Loucy (cell line): Measurements from ENCODE around the gene RASSF5.

ENCODE experiments used
- H2AFZ ChIP-seq: fragments of 200-600 bp; sonication (generic); 2 replicates; pipeline ENCODE4 v1.6.0; 2016; ENCODE audit warnings: antibody characterized with exemption, mild to moderate bottlenecking, low read length, moderate library complexity
- H3F3A ChIP-seq: fragments of 200-600 bp; 2 replicates; pipeline ENCODE4 v1.6.0; 2016; ENCODE audit warnings: antibody characterized with exemption, low read depth, mild to moderate bottlenecking
- H3K27me3 ChIP-seq: fragments of 200-600 bp; sonication (generic); 2 replicates; pipeline ENCODE4 v1.6.1; 2014; ENCODE audit warnings: low read length, mild to moderate bottlenecking; ENCODE audit not compliant: insufficient read depth, poor library complexity, severe bottlenecking
- H3K36me3 ChIP-seq: fragments of 200-600 bp; sonication (generic); 2 replicates; pipeline ENCODE4 v1.6.1; 2016; ENCODE audit warnings: low read length; ENCODE audit not compliant: insufficient read depth
- H3K4me1 ChIP-seq: fragments of 200-600 bp; sonication (generic); 2 replicates; pipeline ENCODE4 v1.5.1; 2014; ENCODE audit warnings: low read length, mild to moderate bottlenecking; ENCODE audit not compliant: insufficient read depth, poor library complexity, severe bottlenecking
- H3K4me2 ChIP-seq: fragments of 200-600 bp; sonication (generic); 2 replicates; pipeline ENCODE4 v1.6.0; 2014; ENCODE audit warnings: antibody characterized with exemption, low read length, low read depth, mild to moderate bottlenecking; ENCODE audit not compliant: poor library complexity, severe bottlenecking
- H3K4me3 ChIP-seq: fragments of 200-600 bp; sonication (generic); 2 replicates; pipeline ENCODE4 v1.5.1; 2014; ENCODE audit warnings: low read length, mild to moderate bottlenecking, mixed read lengths; ENCODE audit not compliant: poor library complexity, severe bottlenecking
- H3K79me2 ChIP-seq: fragments of 200-600 bp; sonication (generic); 2 replicates; pipeline ENCODE4 v1.6.1; 2014; ENCODE audit warnings: low read length; ENCODE audit not compliant: insufficient read depth
- H3K9ac ChIP-seq: fragments of 200-600 bp; sonication (generic); 2 replicates; pipeline ENCODE4 v1.6.0; 2014; ENCODE audit warnings: mild to moderate bottlenecking, low read depth, low read length, moderate library complexity; ENCODE audit not compliant: poor library complexity, severe bottlenecking
- H3K9me2 ChIP-seq: fragments of 200-600 bp; sonication (generic); replicated peaks from 2 replicates; pipeline ENCODE4 v1.6.1; 2016; ENCODE audit warnings: low read depth, low read length, mixed read lengths
- H3K9me3 ChIP-seq: fragments of 200-600 bp; sonication (generic); 2 replicates; pipeline ENCODE4 v1.6.1; 2014; ENCODE audit warnings: mild to moderate bottlenecking, antibody characterized with exemption, low read length, low read depth; ENCODE audit not compliant: insufficient read depth
- H4K20me1 ChIP-seq: fragments of 200-600 bp; sonication (generic); 2 replicates; pipeline ENCODE4 v1.6.0; 2014; ENCODE audit warnings: antibody characterized with exemption, low read length, mild to moderate bottlenecking; ENCODE audit not compliant: insufficient read depth, poor library complexity, severe bottlenecking
- EZH2phosphoT487 ChIP-seq: fragments of 200-600 bp; IDR thresholded peaks from 2 replicates; pipeline ENCODE4 v1.6.1; 2018; ENCODE audit warnings: antibody characterized with exemption, mild to moderate bottlenecking, moderate library complexity, borderline replicate concordance
- TF ChIP-seq, protein P1 (sequence below): fragments of 200-600 bp; sonication (generic); conservative IDR thresholded peaks from 2 replicates; pipeline ENCODE4 v1.5.1; 2014; ENCODE audit warnings: mild to moderate bottlenecking, antibody characterized with exemption, low read length

RASSF5 gene

DNA sequence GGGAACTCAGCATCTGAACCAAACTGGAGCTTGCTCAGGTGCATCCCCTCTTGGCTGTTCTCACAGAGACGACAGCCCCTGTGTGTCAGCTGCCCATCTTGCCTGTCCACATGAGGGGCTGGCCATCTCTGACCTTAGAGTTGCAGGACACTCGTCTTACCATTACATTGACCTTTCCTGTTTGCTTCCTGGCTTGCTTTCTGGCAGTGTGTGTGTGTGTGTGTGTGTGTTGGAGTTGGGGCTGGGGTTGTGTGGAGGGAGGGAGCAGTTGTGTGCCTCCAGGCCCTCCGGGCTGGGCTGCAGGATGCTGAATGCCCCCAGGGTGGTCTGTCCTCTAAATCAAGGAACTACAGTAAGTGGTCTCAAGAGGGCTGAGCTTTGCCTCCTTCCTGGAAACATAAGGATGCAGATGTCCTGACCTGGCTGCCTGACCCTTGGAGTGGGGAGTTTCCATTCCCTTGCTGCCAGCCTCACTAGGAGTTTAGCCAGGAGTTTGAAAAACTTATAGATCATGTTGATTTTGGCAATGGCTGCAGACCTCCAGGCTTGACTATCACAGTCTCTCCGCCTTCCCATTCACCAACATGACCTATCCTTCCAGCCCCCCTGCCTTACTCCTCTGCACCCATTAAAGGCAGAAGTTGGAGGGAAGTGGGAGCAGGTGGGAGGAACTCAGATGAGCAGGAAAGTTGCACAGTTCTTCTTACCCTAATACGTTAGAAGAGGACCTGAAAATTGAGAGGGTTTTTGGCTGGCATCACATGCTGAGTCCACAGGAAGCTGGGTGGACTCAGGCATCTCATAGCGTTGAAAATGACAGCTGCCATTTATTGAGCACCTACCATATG is 19.0 kb downstream of the RASSF5 start:
- Histone ChIP-seq H3K27me3 (no peaks in the 10 kb centered on the region), H3K9ac (no peak overlapping the region), H3K9me2 (no peaks in the 10 kb centered on the region), H3K79me2 (no peaks in the 10 kb centered on the region), H3K9me3 (no peaks in the 10 kb centered on the region), H3K4me3 (no peak overlapping the region), H2AFZ (no peak overlapping the region), H3K4me1 (no peaks in the 10 kb centered on the region), H3K4me2 (no peak overlapping the region), H3K36me3 (no peaks in the 10 kb centered on the region), H3F3A (no peaks in the 10 kb centered on the region), H4K20me1 (no peaks in the 10 kb centered on the region)
- TF ChIP-seq, protein P1, sequence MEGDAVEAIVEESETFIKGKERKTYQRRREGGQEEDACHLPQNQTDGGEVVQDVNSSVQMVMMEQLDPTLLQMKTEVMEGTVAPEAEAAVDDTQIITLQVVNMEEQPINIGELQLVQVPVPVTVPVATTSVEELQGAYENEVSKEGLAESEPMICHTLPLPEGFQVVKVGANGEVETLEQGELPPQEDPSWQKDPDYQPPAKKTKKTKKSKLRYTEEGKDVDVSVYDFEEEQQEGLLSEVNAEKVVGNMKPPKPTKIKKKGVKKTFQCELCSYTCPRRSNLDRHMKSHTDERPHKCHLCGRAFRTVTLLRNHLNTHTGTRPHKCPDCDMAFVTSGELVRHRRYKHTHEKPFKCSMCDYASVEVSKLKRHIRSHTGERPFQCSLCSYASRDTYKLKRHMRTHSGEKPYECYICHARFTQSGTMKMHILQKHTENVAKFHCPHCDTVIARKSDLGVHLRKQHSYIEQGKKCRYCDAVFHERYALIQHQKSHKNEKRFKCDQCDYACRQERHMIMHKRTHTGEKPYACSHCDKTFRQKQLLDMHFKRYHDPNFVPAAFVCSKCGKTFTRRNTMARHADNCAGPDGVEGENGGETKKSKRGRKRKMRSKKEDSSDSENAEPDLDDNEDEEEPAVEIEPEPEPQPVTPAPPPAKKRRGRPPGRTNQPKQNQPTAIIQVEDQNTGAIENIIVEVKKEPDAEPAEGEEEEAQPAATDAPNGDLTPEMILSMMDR, result no peak
- no peak for TF ChIP-seq EZH2phosphoT487

DNA sequence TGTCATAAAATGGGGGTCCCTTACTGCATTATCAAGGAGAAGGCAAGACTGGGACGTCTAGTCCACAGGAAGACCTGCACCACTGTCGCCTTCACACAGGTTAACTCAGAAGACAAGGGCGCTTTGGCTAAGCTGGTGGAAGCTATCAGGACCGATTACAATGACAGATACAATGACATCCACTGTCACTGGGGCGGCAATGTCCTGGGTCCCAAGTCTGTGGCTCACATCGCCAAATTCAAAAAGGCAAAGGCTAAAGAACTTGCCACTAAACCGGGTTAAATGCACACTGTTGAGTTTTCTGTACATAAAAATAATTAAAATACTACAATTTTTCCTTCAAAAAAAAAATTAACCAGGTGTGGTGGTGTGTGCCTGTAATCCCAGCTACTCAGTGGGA is 22.1 kb downstream of the RASSF5 start:
- no peak overlapping the region for H3K4me3 ChIP-seq
- no peak overlapping the region for H3K9ac ChIP-seq
- no peaks in the 10 kb centered on the region for H3K27me3 ChIP-seq
- no peak overlapping the region for H3K4me2 ChIP-seq
- H3K36me3 ChIP-seq, result no peaks in the 10 kb centered on the region
- no peaks in the 10 kb centered on the region for H3F3A ChIP-seq
- no peak overlapping the region for H2AFZ ChIP-seq
- no peaks in the 10 kb centered on the region for H3K4me1 ChIP-seq
- no peaks in the 10 kb centered on the region for H3K9me3 ChIP-seq
- no peaks in the 10 kb centered on the region for H3K79me2 ChIP-seq
- TF ChIP-seq EZH2phosphoT487, result no peak
- TF ChIP-seq, protein P1, result no peak
- H3K9me2 ChIP-seq, result no peaks in the 10 kb centered on the region
- no peaks in the 10 kb centered on the region for H4K20me1 ChIP-seq

DNA sequence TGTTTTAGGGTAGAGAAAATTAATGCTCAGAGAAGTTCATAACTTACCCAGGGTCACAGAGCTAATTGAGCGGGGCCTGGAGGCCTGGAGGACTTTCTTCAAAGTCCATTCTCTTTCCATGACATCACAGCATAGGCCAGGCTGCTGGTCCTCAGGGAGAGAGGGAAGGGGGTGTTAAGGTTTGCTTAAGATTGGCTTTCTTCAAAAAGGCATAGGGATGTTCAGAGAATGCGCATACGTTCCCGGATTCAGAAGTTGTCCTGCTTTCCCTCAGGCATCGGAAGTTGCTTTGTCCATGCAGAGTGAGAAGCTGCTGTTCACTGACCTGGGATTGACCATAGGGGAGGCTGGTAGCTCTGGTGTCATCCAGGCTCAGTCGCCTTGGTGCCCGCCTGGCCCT is 25.0 kb downstream of the RASSF5 start:
- H3K27me3 ChIP-seq, result no peaks in the 10 kb centered on the region
- no peaks in the 10 kb centered on the region for H3F3A ChIP-seq
- no peaks in the 10 kb centered on the region for H3K4me1 ChIP-seq
- no peak for TF ChIP-seq EZH2phosphoT487
- TF ChIP-seq, protein P1, result no peak
- H3K36me3 ChIP-seq, result no peaks in the 10 kb centered on the region
- H3K9me3 ChIP-seq, result no peaks in the 10 kb centered on the region
- no peak overlapping the region for H3K9ac ChIP-seq
- no peaks in the 10 kb centered on the region for H3K79me2 ChIP-seq
- no peaks in the 10 kb centered on the region for H3K9me2 ChIP-seq
- H3K4me3 ChIP-seq, result no peak overlapping the region
- no peak overlapping the region for H2AFZ ChIP-seq
- H4K20me1 ChIP-seq, result no peaks in the 10 kb centered on the region
- H3K4me2 ChIP-seq, result no peak overlapping the region
